Stimulated activated CD4-positive, alpha-beta T cell treated with anti-CD3 and anti-CD28 coated beads, Interleukin-1b, Interleukin-23, amount 100 ng/mL, for 24 hours (primary cell): ENCODE data around the gene COL25A1.

Source experiments
- DNase-seq, 4 experiments: peaks; one replicate each; pipeline ENCODE4 v3.0.0-alpha.2; 2020; ENCODE audit warnings: low read depth in 4 of 4, low spot score in 1 of 4

The COL25A1 gene

GRCh38 chr4:108830509-108831244 is 471.8 kb downstream of the COL25A1 start:
- no peak for DNase-seq

- DNase-seq = no peak
Measured at GRCh38 chr4:108829966-108830492, 472.4 kb downstream of the COL25A1 start.

GRCh38 chr4:108828620-108829019 is 473.8 kb downstream of the COL25A1 start:
- no peak for DNase-seq

GRCh38 chr4:108825737-108826136 is 476.7 kb downstream of the COL25A1 start:
- no peak for DNase-seq

GRCh38 chr4:108821351-108821930 is 481.0 kb downstream of the COL25A1 start:
- DNase-seq = no peak

- no peak for DNase-seq
Measured at GRCh38 chr4:108820492-108821350, 481.7 kb downstream of the COL25A1 start.

- no peak for DNase-seq
Measured at GRCh38 chr4:108814326-108814725, 488.1 kb downstream of the COL25A1 start.

GRCh38 chr4:108813261-108813660 is 489.2 kb downstream of the COL25A1 start:
- no peak for DNase-seq

GRCh38 chr4:108811486-108811885 is 491.0 kb downstream of the COL25A1 start:
- no peak for DNase-seq

GRCh38 chr4:108810087-108810486 is 492.4 kb downstream of the COL25A1 start:
- DNase-seq = no peak

GRCh38 chr4:108804648-108805273 is 497.7 kb downstream of the COL25A1 start:
- DNase-seq = no peak

- no peak for DNase-seq
Measured at GRCh38 chr4:108799306-108799705, 503.2 kb downstream of the COL25A1 start.

GRCh38 chr4:108796173-108796572 is 506.3 kb downstream of the COL25A1 start:
- no peak for DNase-seq

GRCh38 chr4:108795733-108796132 is 506.7 kb downstream of the COL25A1 start:
- no peak for DNase-seq

- no peak for DNase-seq
Measured at GRCh38 chr4:108794136-108794535, 508.3 kb downstream of the COL25A1 start.

- DNase-seq = no peak
Measured at GRCh38 chr4:108793415-108793814, 509.0 kb downstream of the COL25A1 start.

- no peak for DNase-seq
Measured at GRCh38 chr4:108788731-108789130, 513.7 kb downstream of the COL25A1 start.

- DNase-seq = no peak
Measured at GRCh38 chr4:108787724-108788123, 514.7 kb downstream of the COL25A1 start.

- DNase-seq = no peak
Measured at GRCh38 chr4:108787106-108787505, 515.4 kb downstream of the COL25A1 start.

- no peak for DNase-seq
Measured at GRCh38 chr4:108786351-108786750, 516.1 kb downstream of the COL25A1 start.
